ENCODE results near the gene CARMIL3.
"Not testable (repeated sequence)": the region's sequence is repeated elsewhere in the genome, so short reads cannot be mapped to it uniquely, and the experiment has no call there.

Gene CARMIL3

DNA sequence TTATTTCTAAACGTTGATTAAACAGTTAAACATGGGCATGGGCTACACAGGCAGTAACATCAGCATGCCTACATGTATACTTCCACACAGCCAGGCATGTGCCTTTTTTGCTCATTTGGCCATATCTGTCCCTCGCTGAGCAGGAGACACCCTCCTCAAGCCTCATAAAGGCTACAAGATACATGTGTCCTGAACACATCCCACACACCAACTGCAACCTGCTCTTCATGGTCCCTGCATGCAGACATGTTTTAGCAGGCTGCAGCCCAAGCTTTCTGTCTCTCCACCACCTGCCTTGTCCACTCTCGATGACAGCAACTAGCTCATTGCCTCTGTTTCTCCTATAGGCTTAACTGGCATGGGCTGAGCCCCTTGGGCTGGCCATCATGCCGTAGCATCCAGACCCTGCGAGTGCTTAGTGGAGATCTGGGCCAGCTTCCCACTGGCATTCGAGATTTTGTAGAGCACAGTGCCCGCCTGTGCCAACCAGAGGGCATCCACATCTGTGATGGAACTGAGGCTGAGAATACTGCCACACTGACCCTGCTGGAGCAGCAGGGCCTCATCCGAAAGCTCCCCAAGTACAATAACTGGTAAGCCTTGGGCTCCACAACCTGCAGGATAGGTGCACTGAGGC is 44.9 kb downstream of the CARMIL3 start:
- DNase-seq = no peak

DNA sequence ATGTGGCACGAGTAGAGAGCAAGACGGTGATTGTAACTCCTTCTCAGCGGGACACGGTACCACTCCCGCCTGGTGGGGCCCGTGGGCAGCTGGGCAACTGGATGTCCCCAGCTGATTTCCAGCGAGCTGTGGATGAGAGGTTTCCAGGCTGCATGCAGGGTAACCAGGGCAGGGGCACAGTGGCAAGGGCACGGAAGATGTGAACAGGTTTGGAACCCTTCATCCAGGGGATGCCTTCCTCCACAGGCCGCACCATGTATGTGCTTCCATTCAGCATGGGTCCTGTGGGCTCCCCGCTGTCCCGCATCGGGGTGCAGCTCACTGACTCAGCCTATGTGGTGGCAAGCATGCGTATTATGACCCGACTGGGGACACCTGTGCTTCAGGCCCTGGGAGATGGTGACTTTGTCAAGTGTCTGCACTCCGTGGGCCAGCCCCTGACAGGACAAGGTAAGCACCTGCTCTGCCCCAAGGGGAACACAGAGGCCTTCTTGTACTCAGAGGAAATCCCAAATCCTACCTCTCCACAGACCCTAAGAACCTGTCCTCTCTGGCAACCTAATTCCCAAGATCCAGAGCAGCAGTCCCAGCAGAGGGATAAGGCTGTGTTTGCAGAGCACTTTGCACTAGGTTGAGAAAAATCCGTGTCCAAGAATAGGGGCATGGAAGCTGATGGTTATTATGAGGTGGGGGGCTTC is 46.6 kb downstream of the CARMIL3 start:
- no peak for DNase-seq

DNA sequence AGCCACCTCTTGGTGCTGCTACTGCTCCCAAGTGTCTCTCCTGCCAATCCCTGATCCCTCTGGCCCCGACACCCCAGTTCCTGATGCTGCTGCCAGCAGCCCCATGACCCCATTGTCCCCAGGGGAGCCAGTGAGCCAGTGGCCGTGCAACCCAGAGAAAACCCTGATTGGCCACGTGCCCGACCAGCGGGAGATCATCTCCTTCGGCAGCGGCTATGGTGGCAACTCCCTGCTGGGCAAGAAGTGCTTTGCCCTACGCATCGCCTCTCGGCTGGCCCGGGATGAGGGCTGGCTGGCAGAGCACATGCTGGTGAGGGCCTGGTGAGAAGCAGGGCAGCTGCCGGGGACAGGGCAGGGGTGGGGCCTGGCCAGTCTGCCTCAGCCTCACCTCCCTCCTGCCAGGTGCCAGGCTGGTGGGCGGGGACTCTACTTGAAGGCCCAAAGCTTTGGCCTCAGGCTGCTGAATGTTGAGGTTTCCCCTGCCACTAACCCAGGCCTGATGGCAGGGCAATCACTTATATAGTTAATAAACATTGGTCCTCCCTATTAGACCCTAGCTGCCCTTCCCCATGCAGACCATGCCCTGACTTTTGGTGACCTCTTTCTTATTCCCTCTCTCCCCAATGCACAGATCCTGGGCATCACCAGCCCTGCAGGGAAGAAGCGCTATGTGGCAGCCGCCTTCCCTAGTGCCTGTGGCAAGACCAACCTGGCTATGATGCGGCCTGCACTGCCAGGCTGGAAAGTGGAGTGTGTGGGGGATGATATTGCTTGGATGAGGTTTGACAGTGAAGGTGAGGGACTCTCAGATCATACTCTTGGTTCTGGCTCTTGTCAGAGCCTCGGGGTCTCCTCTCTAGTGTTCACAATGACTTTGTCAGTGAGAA is 47.4 kb downstream of the CARMIL3 start:
- no peak for DNase-seq

DNA sequence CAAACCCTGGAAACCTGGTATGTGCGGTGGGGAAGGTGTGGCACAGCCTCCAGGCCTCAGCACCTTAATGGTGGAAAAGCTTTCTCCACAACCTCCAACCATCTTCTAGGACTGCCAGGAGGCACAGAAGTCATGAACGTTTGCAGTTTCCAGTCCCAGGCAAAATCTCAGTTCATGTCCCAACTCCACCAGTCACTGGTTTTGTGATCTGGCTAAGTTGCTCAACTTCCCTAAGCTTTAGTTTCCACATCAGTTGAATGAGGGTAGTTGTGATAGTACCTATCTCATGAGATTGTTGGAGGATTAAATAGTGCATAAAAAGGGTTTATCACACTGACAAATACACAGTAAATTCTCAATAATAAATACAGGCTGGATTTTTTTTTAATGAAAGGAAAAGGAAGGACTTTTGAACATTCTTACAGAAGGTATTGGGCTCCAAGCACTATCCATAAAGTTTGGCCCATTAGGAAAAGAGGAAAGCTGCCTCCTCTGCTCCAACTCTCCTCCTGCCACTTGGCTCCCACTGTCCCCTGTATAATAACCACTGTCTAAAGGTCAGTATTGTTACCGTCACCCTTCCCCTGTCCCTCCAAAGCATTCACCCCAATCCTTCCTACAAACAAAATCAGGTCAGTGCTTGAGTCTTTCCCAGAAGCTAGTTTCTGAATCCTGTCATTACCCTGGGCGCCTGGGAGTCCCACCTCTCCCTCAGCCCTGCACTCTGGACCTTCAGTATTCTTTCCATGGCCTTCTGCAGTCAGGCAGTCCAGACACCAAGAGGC is 48.6 kb downstream of the CARMIL3 start:
- no peak for DNase-seq

DNA sequence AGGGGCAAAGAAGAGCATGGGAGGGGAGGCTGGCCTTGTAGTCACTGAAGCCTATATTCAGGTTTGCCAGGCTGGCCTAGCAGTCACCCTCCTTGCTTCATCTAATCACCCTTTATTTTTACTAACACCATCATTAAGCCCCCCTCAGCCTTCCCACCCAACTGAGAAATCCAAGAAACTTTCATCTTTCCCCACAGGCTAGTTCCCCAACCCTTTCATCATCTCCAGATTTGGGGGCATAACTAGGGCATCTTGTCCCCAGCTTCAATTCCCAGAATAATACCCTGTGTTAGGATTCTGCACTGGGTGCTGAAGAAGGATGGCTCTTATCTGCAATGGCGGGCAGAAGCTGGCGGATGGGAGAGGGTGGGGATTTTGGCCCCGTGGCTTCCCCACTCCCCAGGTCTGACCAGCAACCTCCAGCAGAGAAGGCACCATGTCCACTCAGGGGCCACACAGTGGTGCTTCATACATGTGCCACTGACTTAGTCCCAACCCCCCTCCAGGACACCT is 49.2 kb downstream of the CARMIL3 start:
- no peak for DNase-seq

DNA sequence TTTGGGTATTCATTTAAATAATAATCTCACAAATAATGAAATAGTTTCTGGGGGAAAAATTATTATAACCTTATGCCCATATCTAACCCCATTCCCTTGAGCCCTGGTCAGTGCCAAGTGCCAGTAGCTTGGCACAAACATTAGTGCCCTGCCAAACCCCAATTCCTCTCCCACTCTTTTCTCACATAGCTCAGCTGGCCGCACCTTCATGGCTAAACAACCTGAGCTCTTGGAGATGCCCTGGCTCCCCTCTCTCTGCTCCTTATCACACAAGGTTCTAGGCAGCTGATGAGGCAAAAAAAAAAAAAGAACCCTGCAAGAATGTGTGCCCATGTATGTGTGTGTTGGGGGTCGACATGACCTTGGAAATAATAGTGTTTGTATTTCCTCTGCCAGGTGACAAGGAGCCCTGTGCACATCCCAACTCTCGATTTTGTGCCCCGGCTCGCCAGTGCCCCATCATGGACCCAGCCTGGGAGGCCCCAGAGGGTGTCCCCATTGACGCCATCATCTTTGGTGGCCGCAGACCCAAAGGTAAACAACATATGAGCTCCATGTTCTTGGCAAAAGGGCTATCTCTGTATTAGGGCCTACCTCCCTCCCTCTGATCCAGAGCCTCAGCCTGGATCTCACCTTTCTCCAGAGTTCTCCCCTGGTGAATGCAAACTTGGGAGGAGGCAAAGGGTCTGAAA is 50.7 kb downstream of the CARMIL3 start:
- no peak for DNase-seq

DNA sequence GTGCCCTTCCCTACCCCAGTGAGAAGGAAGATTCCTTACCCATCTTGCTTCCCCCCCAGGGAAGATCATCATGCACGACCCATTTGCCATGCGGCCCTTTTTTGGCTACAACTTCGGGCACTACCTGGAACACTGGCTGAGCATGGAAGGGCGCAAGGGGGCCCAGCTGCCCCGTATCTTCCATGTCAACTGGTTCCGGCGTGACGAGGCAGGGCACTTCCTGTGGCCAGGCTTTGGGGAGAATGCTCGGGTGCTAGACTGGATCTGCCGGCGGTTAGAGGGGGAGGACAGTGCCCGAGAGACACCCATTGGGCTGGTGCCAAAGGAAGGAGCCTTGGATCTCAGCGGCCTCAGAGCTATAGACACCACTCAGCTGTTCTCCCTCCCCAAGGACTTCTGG is 51.6 kb downstream of the CARMIL3 start:
- no peak for DNase-seq

DNA sequence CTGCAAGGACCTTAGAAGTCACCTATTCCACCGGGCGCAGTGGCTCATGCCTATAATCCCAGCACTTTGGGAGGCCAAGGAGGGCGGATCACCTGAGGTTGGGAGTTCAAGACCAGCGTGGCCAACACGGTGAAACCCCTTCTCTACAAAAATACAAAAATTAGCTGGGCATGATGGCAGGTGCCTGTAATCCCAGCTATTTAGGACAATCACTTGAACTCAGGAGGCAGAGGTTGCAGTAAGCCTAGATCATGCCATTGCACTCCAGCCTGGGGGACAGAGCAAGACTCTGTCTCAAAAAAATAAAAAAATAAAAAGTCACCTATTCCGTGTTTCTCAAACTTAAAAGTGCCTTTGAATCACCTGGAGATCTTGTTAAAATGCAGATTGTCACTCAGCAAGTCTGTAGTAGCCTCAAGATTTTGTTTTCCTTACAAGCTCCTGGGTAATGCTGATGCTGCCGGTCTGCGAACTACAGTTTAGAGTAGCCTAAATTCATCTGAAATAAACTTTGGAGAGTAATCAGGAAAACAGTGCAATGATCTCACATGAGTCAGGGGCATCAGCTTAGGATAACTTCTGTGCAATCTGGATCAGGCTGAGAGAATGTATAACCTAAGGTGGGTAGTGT is 53.9 kb downstream of the CARMIL3 start:
- DNase-seq = not testable (repeated sequence)

DNA sequence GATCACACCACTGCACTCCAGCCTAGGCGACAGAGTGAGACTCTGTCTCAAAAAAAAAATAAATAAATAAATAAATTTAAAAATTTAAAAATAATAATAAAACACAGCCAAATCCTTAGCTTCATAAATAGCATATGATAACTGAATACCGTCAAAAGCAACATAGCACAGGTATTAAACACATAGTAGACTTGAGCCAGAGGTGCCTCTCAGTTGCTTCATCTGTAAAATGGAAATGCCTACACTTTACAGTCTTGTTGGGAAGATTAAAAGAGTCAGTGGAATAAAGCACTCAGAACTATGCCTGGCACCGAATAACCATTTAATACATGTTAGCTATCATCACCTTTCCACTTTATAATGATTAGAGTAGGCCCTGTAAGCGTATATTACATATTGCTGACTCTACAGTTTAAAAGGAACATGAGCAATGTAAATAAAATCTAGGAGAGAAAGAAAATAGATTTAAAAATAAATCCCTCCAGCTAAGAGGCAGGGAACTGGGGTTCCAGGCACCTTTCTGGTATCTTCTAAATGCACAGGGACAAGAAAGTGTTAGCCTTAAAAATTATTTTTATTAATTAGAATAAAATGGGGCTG is 55.0 kb downstream of the CARMIL3 start:
- DNase-seq = no peak

DNA sequence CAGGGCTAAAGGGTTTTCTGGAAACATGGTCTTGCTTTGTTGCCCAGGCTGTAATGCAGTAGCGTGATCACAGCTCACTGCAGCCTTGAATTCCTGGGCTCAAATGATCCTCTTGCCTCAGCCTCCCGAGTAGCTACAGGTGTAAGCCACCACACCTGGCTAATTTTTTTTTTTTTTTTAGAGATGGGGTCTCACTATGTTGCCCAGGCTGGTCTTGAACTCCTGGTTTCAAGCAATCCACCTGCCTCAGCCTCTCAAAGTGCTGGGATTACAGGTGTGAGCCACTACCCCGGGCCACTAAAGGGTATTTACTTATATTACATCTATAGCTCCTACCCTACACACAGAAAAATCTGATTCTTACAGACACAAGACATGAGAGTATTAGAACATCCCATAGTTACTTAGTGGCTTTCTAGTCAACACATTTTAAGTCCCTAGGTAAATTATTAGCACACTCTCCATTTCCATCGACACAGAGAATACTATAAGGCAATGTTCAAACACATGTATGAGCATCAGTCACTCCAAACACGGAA is 56.6 kb downstream of the CARMIL3 start:
- DNase-seq = no peak

DNA sequence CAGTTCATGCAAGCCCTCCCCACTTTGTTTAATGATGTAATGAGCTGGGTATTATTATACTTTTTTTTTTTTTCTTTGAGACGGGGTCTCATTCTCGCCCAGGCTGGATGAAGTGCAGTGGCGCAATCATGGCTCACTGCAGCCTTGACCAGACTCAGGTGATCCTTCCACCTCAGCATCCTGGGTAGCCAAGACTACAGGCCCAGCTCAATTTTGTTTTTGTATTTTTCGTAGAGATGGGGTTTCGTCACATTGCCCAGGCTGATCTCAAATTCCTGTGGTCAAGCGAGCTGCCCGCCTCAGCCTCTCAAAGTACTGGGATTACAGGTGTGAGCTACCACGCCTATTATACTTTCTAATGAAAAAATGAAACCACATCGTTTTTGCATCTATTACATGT is 58.3 kb downstream of the CARMIL3 start:
- no peak for DNase-seq

DNA sequence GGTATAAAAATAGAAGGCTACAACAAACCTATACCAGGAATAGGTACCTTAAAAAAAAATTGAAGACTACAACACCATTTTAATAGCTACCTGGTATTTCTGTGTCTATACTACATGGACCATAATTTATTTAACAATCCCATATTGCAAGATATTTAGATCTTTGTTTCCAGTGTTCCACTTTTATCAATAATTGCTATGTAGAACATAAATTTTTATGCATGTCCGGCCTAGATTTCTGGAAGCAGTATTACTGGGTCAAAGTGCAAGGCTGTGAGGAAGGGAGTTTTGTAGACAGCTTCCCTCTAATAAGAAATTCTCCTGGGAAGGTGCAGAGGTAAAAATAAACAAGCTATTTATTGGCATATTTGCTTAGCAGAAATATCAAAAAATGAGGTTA is 58.7 kb downstream of the CARMIL3 start:
- no peak for DNase-seq

DNA sequence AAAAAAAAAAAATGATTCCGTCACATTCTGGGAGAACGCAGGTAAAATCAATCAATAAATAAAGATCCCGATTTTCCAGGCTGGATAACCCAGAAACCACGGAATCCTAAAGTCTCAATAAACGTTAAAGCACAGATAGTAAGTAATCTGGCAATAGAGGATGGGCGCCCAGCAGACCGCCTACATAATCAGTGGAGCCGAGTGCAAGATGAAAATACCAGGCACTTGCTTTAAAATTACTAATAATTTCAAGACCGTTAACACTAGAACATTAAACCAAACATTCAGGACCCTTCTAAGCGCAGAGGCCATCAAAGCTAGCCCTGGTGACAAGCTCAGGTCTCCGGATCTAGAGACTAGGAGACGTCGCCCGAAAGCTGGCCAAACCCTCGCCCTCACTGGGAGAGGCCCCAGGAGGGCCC is 61.6 kb downstream of the CARMIL3 start:
- no peak for DNase-seq

DNA sequence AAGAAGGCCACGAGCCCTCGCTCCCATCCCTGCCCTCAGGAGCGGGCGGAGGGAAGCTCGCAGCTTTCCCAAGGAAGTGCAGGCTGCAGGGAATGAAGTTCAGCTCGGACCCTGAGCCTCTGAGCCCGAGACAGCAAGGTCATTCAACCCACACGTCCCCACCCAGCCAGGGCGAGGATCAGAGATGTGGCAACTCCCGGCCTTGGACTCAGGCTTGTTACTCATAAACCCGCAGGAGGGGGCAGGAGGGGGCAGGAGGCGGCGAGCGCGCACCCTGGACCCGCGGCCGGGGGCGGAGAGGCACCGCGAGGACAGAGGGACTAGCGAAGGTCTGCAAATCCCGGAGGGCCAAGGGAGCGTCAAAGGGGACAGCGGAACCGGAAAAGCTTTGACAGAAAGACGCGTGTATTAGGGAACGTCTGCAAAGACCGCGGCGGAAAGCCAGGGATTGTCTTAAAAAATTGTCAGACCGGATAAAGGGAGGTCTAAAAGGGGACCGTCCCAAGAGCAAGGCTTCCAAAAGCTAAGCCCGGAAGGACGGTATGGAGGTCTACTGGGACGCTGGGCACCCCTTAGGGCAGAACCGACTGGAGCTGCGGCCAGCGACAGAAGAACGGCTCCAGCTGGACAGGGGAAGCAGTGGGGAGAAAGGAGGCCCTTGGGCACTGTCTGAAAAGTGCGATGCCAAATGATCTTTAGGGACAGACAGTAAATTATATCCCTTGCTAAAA is 62.2 kb downstream of the CARMIL3 start:
- DNase-seq = peak; percentile 88

DNA sequence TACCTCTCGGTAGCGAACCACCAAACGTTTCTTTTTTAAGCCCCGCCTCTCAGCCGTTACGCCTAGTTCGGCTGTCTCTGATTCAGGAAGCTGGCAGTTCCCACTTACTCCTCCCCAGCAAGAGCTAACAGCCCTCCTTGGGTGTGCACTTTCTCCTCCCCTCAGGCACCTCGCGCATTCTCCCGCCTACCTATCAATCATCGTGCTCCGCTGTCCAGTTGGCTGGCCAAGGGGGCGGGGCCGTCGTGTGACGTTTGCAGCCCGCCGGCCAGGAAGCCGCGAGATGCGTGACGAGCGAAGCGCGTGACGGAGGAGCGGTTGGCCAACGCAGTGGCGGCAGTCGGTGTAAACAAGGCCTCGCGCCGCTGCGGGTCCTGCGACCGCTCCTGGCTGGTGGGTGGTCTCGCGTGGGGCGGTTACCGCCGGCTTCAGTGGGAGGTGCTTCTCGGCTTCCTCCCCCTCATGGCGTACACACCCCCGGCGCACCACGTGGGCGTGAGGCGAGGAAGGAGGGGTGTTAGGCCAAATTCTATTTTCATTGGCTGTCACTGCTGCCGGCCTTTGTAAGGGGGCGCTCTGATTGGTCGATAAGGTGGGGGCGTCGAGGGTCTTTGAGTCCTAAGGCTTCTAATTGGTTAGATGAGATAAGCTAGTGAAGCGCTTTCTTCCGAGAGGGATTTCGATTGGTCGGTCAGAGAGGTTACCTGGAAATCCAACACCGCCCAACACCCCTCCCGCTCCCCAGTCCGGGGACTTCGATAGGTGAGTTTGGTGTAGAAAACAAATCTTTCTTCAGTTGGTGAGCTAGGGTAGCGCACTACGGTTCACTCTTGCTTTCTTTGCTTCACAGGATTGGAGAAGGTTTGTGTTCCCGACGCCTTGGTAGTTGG is 63.0 kb downstream of the CARMIL3 start, which contains the start of the genes DCAF11 and NRL:
Gene DCAF11 (plus strand): TSS at position 246 of the 890 bp plus-strand sequence. CDS start 818 bp downstream, outside the sequence.
Gene NRL (minus strand): TSS at position 418 of the 890 bp plus-strand sequence. CDS start 32,101 bp downstream, outside the sequence.
- DNase-seq = peak; percentile 99

DNA sequence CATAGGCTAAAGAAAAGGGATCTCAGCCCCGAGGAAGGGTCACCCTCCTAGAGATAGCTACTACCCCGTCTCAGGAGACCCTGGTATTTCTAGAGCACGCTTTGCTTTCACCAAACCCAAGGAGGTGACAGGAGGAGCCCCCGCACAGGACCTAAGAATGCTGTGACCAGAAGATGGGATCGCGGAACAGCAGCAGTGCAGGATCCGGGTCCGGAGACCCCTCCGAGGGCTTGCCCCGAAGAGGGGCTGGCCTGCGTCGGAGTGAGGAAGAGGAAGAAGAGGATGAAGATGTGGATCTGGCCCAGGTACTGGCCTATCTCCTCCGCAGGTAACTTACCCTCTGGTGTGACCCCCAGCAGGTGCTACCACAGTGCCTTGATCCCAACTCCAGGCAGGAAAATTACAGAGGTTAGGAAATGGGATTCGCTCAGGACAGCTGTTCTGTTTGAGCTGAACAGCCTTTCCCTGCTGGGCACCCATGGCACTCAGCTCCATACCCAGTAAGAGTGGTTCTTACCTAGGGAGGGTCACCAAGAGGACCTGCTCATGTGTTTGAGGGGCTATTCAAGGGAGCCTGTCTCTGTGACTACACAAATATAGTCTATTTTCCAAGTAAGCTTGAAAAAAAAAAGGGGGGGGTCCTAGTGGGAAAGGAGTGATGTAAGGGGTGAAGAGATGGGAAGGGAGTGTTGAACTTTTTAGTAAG is 63.8 kb downstream of the CARMIL3 start:
- DNase-seq = no peak

DNA sequence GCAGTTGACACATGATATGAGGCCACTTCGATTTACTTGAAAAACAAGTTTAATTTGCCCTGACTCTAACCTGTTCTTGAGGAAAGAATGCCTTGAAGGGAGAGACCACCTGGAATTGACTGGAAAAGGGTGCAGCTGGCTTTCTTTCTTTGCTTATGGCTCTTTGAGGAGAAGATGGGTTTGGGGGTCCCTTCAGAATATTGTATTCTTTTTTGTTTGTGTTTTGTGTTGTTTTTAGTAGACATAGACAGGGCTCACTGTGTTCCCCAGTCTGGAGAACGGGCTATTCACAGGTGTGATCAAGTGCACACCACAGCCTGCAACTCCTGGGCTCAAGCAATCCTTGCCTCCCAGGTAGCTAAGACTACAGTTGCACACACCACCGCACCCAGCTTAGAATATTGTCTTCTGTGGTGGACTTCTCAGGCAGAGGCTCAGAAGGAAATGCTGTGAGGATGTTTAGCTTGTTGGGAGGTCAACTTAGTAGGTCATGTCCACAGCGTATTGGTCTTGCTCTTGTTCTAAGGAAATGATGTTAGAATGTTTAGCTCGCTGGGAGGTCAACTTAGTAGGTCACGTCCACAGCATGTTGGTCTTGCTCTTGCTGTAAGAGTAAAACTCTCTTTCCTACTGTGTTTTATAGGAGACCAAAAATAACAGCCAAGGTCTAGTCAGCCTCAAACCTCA is 64.5 kb downstream of the CARMIL3 start:
- DNase-seq = no peak

Data from right hindlimb (tissue), 1 donor.